Loucy (cell line): ENCODE measurements around the gene PIAS4.

Experiments
- H2AFZ ChIP-seq: fragments of 200-600 bp; sonication (generic); 2 replicates; pipeline ENCODE4 v1.6.0; 2016; ENCODE audit warnings: antibody characterized with exemption, mild to moderate bottlenecking, low read length, moderate library complexity
- H3F3A ChIP-seq: fragments of 200-600 bp; 2 replicates; pipeline ENCODE4 v1.6.0; 2016; ENCODE audit warnings: antibody characterized with exemption, low read depth, mild to moderate bottlenecking
- H3K27me3 ChIP-seq: fragments of 200-600 bp; sonication (generic); 2 replicates; pipeline ENCODE4 v1.6.1; 2014; ENCODE audit warnings: low read length, mild to moderate bottlenecking; ENCODE audit not compliant: insufficient read depth, poor library complexity, severe bottlenecking
- H3K36me3 ChIP-seq: fragments of 200-600 bp; sonication (generic); 2 replicates; pipeline ENCODE4 v1.6.1; 2016; ENCODE audit warnings: low read length; ENCODE audit not compliant: insufficient read depth
- H3K4me1 ChIP-seq: fragments of 200-600 bp; sonication (generic); 2 replicates; pipeline ENCODE4 v1.5.1; 2014; ENCODE audit warnings: low read length, mild to moderate bottlenecking; ENCODE audit not compliant: insufficient read depth, poor library complexity, severe bottlenecking
- H3K4me2 ChIP-seq: fragments of 200-600 bp; sonication (generic); 2 replicates; pipeline ENCODE4 v1.6.0; 2014; ENCODE audit warnings: antibody characterized with exemption, low read length, low read depth, mild to moderate bottlenecking; ENCODE audit not compliant: poor library complexity, severe bottlenecking
- H3K4me3 ChIP-seq: fragments of 200-600 bp; sonication (generic); 2 replicates; pipeline ENCODE4 v1.5.1; 2014; ENCODE audit warnings: low read length, mild to moderate bottlenecking, mixed read lengths; ENCODE audit not compliant: poor library complexity, severe bottlenecking
- H3K79me2 ChIP-seq: fragments of 200-600 bp; sonication (generic); 2 replicates; pipeline ENCODE4 v1.6.1; 2014; ENCODE audit warnings: low read length; ENCODE audit not compliant: insufficient read depth
- H3K9ac ChIP-seq: fragments of 200-600 bp; sonication (generic); 2 replicates; pipeline ENCODE4 v1.6.0; 2014; ENCODE audit warnings: mild to moderate bottlenecking, low read depth, low read length, moderate library complexity; ENCODE audit not compliant: poor library complexity, severe bottlenecking
- H3K9me2 ChIP-seq: fragments of 200-600 bp; sonication (generic); replicated peaks from 2 replicates; pipeline ENCODE4 v1.6.1; 2016; ENCODE audit warnings: low read depth, low read length, mixed read lengths
- H3K9me3 ChIP-seq: fragments of 200-600 bp; sonication (generic); 2 replicates; pipeline ENCODE4 v1.6.1; 2014; ENCODE audit warnings: mild to moderate bottlenecking, antibody characterized with exemption, low read length, low read depth; ENCODE audit not compliant: insufficient read depth
- H4K20me1 ChIP-seq: fragments of 200-600 bp; sonication (generic); 2 replicates; pipeline ENCODE4 v1.6.0; 2014; ENCODE audit warnings: antibody characterized with exemption, low read length, mild to moderate bottlenecking; ENCODE audit not compliant: insufficient read depth, poor library complexity, severe bottlenecking
- CTCF ChIP-seq: fragments of 200-600 bp; sonication (generic); conservative IDR thresholded peaks from 2 replicates; pipeline ENCODE4 v1.5.1; 2014; ENCODE audit warnings: mild to moderate bottlenecking, antibody characterized with exemption, low read length
- EZH2phosphoT487 ChIP-seq: fragments of 200-600 bp; IDR thresholded peaks from 2 replicates; pipeline ENCODE4 v1.6.1; 2018; ENCODE audit warnings: antibody characterized with exemption, mild to moderate bottlenecking, moderate library complexity, borderline replicate concordance

PIAS4 gene

GRCh38 chr19:4032436-4032835, 24.9 kb downstream of the PIAS4 start:
- H3K4me2 ChIP-seq: no peak overlapping the region
- no peak for TF ChIP-seq CTCF
- TF ChIP-seq EZH2phosphoT487: no peak
- no peaks in the 10 kb centered on the region for H3K9me2 ChIP-seq
- no peaks in the 10 kb centered on the region for H3K4me1 ChIP-seq
- no peak overlapping the region for H3K4me3 ChIP-seq
- no peaks in the 10 kb centered on the region for H3K9me3 ChIP-seq
- no peak overlapping the region for H2AFZ ChIP-seq
- no peaks in the 10 kb centered on the region for H3K27me3 ChIP-seq
- no peaks in the 10 kb centered on the region for H3K79me2 ChIP-seq
- H3K9ac ChIP-seq: no peak overlapping the region
- H3F3A ChIP-seq: no peaks in the 10 kb centered on the region
- H4K20me1 ChIP-seq: no peaks in the 10 kb centered on the region
- peaks cover 47% of the 10 kb centered on the region; the same call in 1 of the 2 replicates for H3K36me3 ChIP-seq

- TF ChIP-seq CTCF (no peak), EZH2phosphoT487 (no peak)
- no peak overlapping the region for H3K9ac ChIP-seq
- peaks cover 50% of the 10 kb centered on the region; the same call in 1 of the 2 replicates for H3K36me3 ChIP-seq
Measured at GRCh38 chr19:4033028-4033956, 25.8 kb downstream of the PIAS4 start.

GRCh38 chr19:4034048-4035017, 26.8 kb downstream of the PIAS4 start:
- no peaks in the 10 kb centered on the region for H3K27me3 ChIP-seq
- no peaks in the 10 kb centered on the region for H3K9me2 ChIP-seq
- H4K20me1 ChIP-seq: no peaks in the 10 kb centered on the region
- peaks cover 39% of the 10 kb centered on the region; the same call in 1 of the 2 replicates for H3K36me3 ChIP-seq
- TF ChIP-seq CTCF (no peak), EZH2phosphoT487 (no peak)
- H3K9me3 ChIP-seq: no peaks in the 10 kb centered on the region
- no peak overlapping the region for H3K9ac ChIP-seq
- no peak overlapping the region for H2AFZ ChIP-seq
- no peaks in the 10 kb centered on the region for H3K4me1 ChIP-seq
- H3K4me2 ChIP-seq: no peak overlapping the region
- no peaks in the 10 kb centered on the region for H3F3A ChIP-seq
- H3K4me3 ChIP-seq: no peak overlapping the region
- H3K79me2 ChIP-seq: no peaks in the 10 kb centered on the region

More at GRCh38 chr19:4033028-4033956, 25.8 kb downstream of the PIAS4 start:
- H3K79me2 ChIP-seq: no peaks in the 10 kb centered on the region
- no peak overlapping the region for H3K4me3 ChIP-seq
- no peak overlapping the region for H3K4me2 ChIP-seq
- no peaks in the 10 kb centered on the region for H3K27me3 ChIP-seq
- no peaks in the 10 kb centered on the region for H3K9me3 ChIP-seq
- H3K9me2 ChIP-seq: no peaks in the 10 kb centered on the region
- no peaks in the 10 kb centered on the region for H4K20me1 ChIP-seq
- no peaks in the 10 kb centered on the region for H3K4me1 ChIP-seq
- H2AFZ ChIP-seq: no peak overlapping the region
- no peaks in the 10 kb centered on the region for H3F3A ChIP-seq
